GM21723 (cell line): ENCODE measurements around the gene ISG15.
"Not testable (repeated sequence)": the region's sequence is repeated elsewhere in the genome, so short reads cannot be mapped to it uniquely, and the experiment has no call there.

Source experiments
- ATAC-seq: cut with Tn5 transposase; IDR thresholded peaks from one replicate; pipeline ENCODE4 v1.9.1; 2021; ENCODE audit warnings: mild to moderate bottlenecking, moderate library complexity; ENCODE audit not compliant: unreplicated experiment

ISG15 gene

GRCh38 chr1:992362-992761 is 20.9 kb upstream of the ISG15 start:
- no peak for ATAC-seq

- no peak for ATAC-seq
These were observed 19.8 kb upstream of the ISG15 start for GRCh38 chr1:993379-993995.

DNA sequence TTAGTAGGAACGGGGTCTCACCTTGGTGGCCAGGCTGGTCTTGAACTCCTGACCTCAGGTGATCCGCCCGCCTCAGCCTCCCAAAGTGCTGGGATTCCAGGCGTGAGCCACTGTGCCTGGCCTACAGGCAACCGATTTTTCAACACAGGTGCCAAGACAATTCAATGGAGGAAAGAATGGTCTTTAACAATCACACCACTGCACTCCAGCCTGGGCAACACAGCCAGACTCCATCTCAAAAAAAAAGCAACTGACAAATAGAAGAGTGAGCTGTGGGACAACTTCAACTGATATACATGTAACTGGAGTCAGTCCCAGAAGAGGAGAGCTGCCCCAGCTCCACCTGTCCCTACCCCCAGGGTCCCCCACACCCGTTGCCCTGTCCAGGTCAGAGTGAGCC is 18.8 kb upstream of the ISG15 start:
- ATAC-seq: not testable (repeated sequence)

DNA sequence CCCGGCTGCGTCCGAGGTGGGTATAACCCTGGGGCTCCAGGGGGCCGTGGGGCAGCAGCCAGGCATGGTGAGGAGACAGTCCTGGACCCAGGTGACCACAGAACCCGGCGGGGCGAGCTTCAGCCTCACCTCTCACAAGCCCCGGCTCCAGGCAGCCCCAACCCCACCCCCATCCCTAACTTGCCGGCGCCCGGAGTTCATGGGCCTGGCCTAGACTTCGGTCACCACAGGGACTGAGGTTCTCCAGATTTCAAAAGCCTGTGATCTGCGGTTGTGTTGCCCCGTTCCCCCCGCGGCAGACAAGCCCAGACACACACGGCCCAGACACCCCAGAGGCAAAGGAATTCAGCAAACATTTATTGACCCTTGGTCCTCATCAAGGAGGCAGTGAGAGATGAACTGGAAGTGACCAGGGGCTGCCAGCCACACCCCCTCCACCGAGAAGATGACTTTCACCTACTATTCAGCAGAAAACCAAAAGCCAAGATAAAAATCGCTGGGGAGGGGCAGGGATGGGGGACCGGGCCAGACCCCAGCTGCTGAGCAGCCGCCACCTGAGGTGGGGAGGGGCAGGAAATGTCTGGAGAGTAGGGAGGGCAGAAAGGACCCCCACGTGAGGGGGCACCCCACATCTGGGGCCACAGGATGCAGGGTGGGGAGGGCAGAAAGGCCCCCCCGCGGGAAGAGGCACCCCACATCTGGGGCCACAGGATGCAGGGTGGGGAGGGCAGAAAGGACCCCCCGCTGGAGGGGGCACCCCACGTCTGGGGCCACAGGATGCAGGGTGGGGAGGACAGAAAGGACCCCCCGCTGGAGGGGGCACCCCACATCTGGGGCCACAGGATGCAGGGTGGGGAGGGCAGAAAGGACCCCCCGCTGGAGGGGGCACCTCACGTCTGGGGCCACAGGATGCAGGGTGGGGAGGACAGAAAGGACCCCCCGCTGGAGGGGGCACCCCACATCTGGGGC is 17.3 kb upstream of the ISG15 start:
- ATAC-seq: no peak

- no peak for ATAC-seq
These were observed 16.2 kb upstream of the ISG15 start for GRCh38 chr1:996851-997712.

DNA sequence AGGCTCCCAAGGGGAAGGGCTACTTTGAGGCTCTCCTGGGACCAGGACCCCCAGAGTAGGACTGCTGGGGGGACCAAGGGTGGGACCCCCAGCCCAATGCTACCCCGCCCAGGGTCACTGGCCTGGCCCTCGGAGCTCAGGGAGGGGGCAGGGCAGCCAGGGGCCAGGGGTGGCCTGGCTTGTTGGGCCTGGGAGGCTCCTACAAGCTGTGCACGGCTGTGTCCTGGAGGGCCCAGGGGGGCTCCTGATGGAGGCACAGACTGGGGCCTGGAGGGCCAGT is 15.6 kb upstream of the ISG15 start:
- no peak for ATAC-seq

DNA sequence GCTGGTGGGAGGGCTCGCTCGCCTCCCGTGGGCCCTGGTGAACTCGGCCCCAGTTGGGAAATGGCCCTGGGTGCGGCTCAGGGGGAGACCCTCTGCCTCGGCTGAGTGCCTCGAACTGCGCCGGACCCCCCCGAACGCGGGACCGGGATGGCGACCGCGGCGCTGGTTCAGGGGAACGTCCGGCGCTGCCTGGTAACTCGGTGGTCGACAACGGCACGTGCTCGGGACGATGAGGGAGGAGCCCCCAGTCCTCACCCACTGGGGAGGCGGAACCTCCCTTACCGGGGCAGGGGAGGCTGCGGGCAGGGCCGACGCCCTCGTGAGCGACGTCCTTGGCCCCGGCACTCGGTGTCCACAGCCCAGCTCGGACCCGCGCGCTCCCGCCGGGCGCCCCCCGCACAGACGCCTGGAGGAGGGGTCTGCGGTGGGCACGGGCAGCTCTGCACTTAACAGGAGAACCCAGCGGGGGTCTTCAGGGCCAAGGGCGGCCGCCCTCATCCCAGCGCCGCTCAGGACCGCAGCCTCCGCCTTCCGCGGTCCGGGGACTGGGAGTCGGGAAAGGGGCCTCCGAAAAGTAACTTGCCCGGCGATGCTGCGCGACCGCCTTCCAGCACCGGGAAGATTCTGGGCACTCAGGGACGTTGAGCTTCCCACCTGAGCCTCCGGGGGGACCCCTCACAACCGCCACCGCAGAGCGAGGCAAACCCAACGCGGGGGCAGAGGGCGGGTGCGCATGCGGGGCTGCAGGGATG is 15.1 kb upstream of the ISG15 start:
- no peak for ATAC-seq

DNA sequence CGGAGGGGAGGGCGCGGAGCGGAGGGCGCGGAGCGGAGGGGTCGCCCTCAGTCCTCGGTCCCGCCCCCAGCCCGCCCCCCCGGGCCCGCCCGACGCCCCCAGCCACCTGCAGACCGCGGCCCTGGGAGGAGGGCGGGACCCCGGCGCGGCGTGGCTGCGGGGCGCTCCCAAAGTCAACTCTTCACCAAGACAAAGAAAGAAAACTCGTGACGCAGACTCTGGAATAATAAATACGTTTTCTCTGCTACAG is 14.6 kb upstream of the ISG15 start:
- no peak for ATAC-seq

DNA sequence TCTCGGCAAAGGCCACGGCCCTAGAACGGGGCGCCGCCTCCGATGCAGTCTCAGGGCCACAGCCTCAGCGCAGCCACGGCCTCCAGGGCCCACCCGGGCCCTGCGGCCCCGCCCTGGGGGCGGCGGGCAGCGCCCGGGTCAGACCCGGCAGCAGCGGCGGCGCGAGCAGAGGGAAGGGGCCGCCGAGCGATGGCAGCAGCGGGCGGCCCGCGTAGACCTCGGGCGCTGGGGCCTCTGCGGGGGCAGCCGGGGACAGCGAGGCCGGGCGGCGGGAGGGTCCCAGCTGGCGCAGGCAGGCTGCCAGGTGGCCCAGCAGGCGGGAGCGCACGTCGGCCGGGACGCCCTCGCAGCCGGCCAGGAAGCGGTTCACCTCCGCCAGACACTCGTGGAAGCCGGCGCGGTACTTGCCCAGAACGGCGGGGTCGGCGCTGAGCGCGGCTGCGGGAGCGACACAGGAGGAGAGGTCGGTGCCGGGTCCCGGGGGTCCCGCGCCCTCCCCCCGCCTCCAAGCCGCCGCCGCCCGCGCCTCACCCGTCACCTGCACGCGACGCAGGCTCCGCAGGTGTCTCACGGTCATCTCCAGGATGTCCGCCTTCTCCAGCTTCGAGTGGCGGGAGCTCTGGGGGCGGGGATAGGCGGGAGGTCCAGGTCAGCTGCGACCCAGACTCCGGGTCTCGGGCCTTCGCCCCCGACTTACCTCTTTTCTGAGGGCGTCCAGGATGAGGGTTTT is 14.1 kb upstream of the ISG15 start:
- no peak for ATAC-seq

- ATAC-seq: no peak
These were observed 13.5 kb upstream of the ISG15 start, which contains the start of gene HES4 for GRCh38 chr1:999725-1000356. HES4 (minus strand) TSS chr1:1000097; CDS start chr1:999973, 124 bp downstream.

DNA sequence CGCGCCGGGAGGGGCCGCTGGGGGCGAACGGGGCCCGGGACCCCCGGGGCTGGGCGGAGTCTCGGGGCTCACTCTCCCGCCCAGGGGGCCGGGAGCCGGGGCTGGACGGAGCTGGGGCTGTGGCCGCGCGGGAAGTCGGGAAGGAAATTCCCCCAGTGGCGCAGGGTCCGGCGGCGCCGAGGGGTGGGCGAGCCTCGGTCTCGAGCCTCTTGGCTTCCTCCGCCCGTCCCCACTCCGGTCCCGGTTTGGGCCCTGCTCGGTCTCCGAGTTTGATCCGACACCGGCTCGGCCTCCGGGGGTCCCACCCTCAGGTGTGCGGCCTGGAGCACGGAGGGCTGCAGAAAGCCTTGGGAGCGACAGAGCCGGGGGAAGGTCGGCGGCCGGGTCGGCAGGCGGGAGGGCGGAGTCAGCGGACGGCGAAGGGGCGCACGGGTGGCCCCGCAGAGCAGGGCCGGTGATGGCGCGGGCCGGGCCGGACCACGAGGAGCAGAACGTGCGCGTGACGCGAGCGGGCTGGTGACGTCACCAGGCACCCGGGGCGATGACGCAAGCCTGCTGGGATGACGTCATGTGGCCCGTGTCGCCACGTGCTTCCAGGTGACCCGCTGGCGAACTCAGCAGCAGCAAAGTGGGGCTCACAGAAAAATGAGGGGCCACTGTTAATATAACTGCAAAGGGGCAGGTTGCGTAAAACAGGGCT is 12.8 kb upstream of the ISG15 start:
- ATAC-seq: no peak

GRCh38 chr1:1001057-1001783 is 12.1 kb upstream of the ISG15 start:
- no peak for ATAC-seq

DNA sequence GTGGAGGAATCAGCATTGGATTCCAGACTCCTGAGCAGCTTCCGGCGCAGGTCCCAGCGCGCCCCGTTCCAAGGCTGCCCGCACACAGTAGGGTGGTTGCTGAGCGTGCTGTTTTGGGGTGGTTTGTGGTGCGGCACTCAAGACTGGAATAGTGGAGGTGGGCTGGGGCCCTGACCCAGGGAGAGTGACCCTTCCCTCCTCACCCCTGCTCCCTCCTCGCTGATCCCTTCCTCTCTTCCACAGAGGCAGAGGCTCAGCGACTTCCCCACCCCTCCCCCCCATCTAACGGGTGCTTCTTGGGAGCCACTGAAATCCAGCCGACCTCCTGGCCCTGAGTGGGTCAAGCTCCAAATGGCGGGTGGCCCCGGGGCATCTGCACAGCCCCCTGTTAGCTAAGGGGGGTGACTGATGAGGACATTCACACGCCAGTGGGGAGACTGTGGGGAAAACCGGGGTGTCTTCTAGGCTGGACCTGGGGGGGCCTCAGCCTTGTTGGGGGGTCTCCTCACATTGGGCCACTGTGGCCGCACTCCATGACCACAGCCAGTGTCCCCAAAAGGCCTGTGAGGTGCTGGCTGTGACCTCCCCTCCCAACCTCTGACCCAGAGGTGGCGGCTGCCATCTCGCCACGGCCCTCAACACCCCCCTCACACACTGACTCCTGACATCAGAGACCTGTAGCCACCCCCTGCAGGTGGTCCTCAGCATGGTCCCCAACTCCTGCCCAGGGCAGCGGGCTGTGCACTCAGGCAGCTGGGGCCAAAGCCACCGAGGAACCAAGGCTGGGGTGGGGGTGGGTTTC is 9.5 kb upstream of the ISG15 start:
- no peak for ATAC-seq

DNA sequence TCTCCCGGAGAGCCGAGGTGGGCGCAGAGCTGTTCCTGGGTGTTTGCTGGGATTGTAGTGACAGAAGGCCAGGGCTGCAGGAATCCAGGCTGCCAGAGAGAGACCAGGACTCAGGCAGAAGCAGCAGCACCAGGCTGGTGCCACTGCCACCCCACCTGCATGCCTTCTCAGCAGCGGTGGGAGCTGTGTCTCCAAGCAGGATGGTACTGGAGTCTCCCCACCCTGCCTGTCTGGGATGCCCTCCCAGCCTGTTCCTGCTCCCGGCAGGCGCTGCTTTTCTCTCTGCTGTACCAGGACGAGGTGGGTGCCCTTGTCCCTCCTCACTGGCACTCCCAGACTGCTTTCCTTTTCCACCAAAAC is 8.9 kb upstream of the ISG15 start:
- ATAC-seq: no peak

GRCh38 chr1:1004780-1005697 is 8.3 kb upstream of the ISG15 start:
- ATAC-seq: no peak

DNA sequence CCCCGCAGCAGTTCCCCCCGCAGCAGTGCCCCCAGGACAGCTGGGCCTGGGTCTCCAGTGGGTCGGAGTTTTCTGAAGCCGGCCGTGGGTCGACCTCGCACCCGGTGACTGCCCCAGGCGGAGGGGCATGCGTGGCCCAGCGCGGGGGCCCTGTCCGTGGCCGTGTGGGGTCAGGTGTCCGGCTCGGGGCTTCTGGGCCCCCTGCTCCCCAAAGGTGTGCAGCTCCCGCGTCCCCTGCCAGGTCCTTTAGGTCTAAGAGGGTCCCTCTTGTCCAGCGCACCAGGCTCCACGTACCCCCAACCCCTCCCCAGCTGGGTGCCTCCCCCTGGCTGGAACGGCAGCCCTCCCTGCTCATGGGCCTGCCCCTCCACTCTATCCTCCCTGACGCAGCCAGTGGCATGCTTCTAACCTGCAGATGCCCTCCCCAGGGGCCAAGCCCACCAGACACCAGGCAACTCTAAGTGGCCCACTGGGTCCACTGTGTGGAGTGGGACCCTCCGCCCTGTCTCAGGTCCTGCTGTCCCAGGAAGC is 7.5 kb upstream of the ISG15 start:
- ATAC-seq: no peak
